ENCODE results near the gene NAALADL2. TPM values are rescaled to one million over a fixed set of nuclear protein-coding genes. Genes with fewer than 3 reads are reported as not detected.

Gene NAALADL2
- total and polyA plus RNA-seq, 2 of the 8 experiments (the other 6 are each of a cell fraction or from before 2014, with no cell fraction given), result 0.12 to 0.22 TPM

- TF ChIP-seq USF2 (IDR thresholded peaks at IDR 0.05; ENCODE audit: low read length), result no peak
Observed at GRCh38 chr3:175337631-175338030, 478.5 kb downstream of the NAALADL2 start (continued).
